K562 (cell line): Measurements from ENCODE around the gene CLDND1. TPM values are rescaled to one million over a fixed set of nuclear protein-coding genes. Genes with fewer than 3 reads are reported as not detected.

ENCODE experiments used
- ATAC-seq: fragments of 200-7000 bp; cut with Tn5 transposase; 3 replicates; pipeline ENCODE4 v1.9.1; 2020; ENCODE audit warnings: moderate library complexity
- BruUV-seq: library from RNA; stranded (reverse); fragments of 400-500 nt; replicated peaks from 2 replicates; lab custom pipeline; 2021; lab: Mats Ljungman, UMichigan
- CTCF ChIA-PET: fragments of 300-600 bp; formaldehyde crosslinking; extraction: SDS; loops from one replicate; lab custom pipeline; 2021; ENCODE audit warnings: low intra/inter-chr PET ratio; lab: Yijun Ruan, JAX
- POLR2A ChIA-PET: fragments of 300-600, 350-650 bp; sonication (Branson Sonifier 250); formaldehyde crosslinking; extraction: SDS; loops from one replicate; lab custom pipeline; 2021; ENCODE audit warnings: antibody characterized with exemption, inconsistent platforms; lab: Yijun Ruan, JAX
- DNase-seq, 4 experiments: peaks; one replicate each; pipeline versions ENCODE4 v3.0.0 to v3.0.0-alpha.2; 2011 to 2018; ENCODE audit warnings: low spot score in 3 of 4, mixed read lengths in 3 of 4; ENCODE audit errors: extremely low read depth in 1 of 4
- FAIRE-seq: peaks from 2 replicates; lab custom pipeline; 2011; peaks lifted over from hg19 to GRCh38; lab: Jason Lieb, UNC
- H2AFZ ChIP-seq: 2 replicates; pipeline ENCODE4 v1.6.0; 2011; ENCODE audit warnings: low read depth, low read length, control low read depth, inconsistent platforms
- H3K27ac ChIP-seq: fragments of 200-600 bp; 3 replicates; pipeline ENCODE4 v1.8.0; 2011; ENCODE audit warnings: low read depth, mild to moderate bottlenecking, control low read depth, inconsistent platforms, low read length, moderate library complexity, mixed read lengths; ENCODE audit errors: extremely low read depth
- H3K27me3 ChIP-seq, 2 experiments: fragments of 300-600 bp in 1 of 2; 2 replicates in 1 of 2; 3 replicates in 1 of 2; pipeline versions ENCODE4 v1.6.0 to v1.8.0; 2011; ENCODE audit warnings: inconsistent platforms in 2 of 2, low read length in 2 of 2, mild to moderate bottlenecking in 1 of 2, mixed read lengths in 1 of 2, moderate library complexity in 1 of 2; ENCODE audit not compliant: control insufficient read depth in 2 of 2, insufficient read depth in 2 of 2
- H3K36me3 ChIP-seq: fragments of 300-600 bp; 3 replicates; pipeline ENCODE4 v1.8.0; 2011; ENCODE audit warnings: mild to moderate bottlenecking, low read length, inconsistent platforms; ENCODE audit not compliant: control insufficient read depth, insufficient read depth
- H3K4me1 ChIP-seq, 2 experiments: fragments of 200-600 bp in 1 of 2; replicated peaks in 1 of 2; 2 replicates in 1 of 2; 3 replicates in 1 of 2; pipeline versions ENCODE4 v1.5.1 to v1.8.0; 2011; ENCODE audit warnings: inconsistent platforms in 2 of 2, low read length in 2 of 2, mild to moderate bottlenecking in 1 of 2, mixed read lengths in 1 of 2, moderate library complexity in 1 of 2; ENCODE audit not compliant: control insufficient read depth in 2 of 2, insufficient read depth in 2 of 2
- H3K4me2 ChIP-seq: 2 replicates; pipeline ENCODE4 v1.6.1; 2011; ENCODE audit warnings: low read length, control low read depth, inconsistent platforms, mixed read lengths; ENCODE audit not compliant: insufficient read depth
- H3K4me3 ChIP-seq: fragments of 200-600 bp; sonication (generic), shearing (Covaris generic); 2 replicates; pipeline ENCODE4 v1.5.1; 2016; ENCODE audit warnings: control low read depth, inconsistent platforms
- H3K79me2 ChIP-seq: fragments of 200-600 bp; 3 replicates; pipeline ENCODE4 v1.8.0; 2011; ENCODE audit warnings: low read length, inconsistent platforms; ENCODE audit not compliant: control insufficient read depth, insufficient read depth
- H3K9ac ChIP-seq, 2 experiments: 2 replicates each; pipeline versions ENCODE4 v1.6.0 to v1.6.1; 2011; ENCODE audit warnings: low read depth in 2 of 2, low read length in 2 of 2, control low read depth in 1 of 2, inconsistent platforms in 1 of 2, mild to moderate bottlenecking in 1 of 2, mixed read lengths in 1 of 2; ENCODE audit not compliant: insufficient read depth in 1 of 2
- H3K9me1 ChIP-seq: one replicate; pipeline ENCODE4 v1.6.0; 2011; ENCODE audit warnings: inconsistent platforms, mild to moderate bottlenecking, low read length, moderate library complexity; ENCODE audit not compliant: control insufficient read depth, insufficient read depth
- H3K9me3 ChIP-seq: replicated peaks from 2 replicates; pipeline ENCODE4 v1.5.1; 2011; ENCODE audit warnings: low read depth, low read length, inconsistent platforms; ENCODE audit not compliant: control insufficient read depth, insufficient read depth
- H4K20me1 ChIP-seq: replicated peaks from 2 replicates; pipeline ENCODE4 v1.6.1; 2011; ENCODE audit warnings: low read length, inconsistent platforms, mixed read lengths; ENCODE audit not compliant: control insufficient read depth, insufficient read depth
- DIDO1 ChIP-seq: fragments of 450-650 bp; IDR thresholded peaks from 2 replicates; pipeline ENCODE4 v1.6.1; 2016; ENCODE audit warnings: low read depth, missing biosample characterization, missing genetic modification characterization
- GATAD2A ChIP-seq: fragments of 450-650 bp; IDR thresholded peaks from 2 replicates; pipeline ENCODE4 v1.6.1; 2017
- NFE2L1 ChIP-seq: fragments of 450-650 bp; IDR thresholded peaks from 2 replicates; pipeline ENCODE4 v1.6.1; 2016; ENCODE audit warnings: missing genetic modification characterization, low read depth, mild to moderate bottlenecking, missing compliant biosample characterization, moderate library complexity, borderline replicate concordance
- RHOXF2B ChIP-seq: fragments of 250-450 bp; sonication (Bioruptor Pico); conservative IDR thresholded peaks from 2 replicates; pipeline ENCODE4 v1.5.1; 2021
- SP1 ChIP-seq: sonication (generic); formaldehyde crosslinking; IDR thresholded peaks from 2 replicates; pipeline ENCODE4 v1.8.1; 2022; ENCODE audit warnings: mild to moderate bottlenecking, missing genetic modification reagents
- TCF3 ChIP-seq: sonication (generic); formaldehyde crosslinking; IDR thresholded peaks from 2 replicates; pipeline ENCODE4 v1.4.0; 2020; ENCODE audit warnings: mild to moderate bottlenecking, missing genetic modification reagents
- WGBS: fragments of 100-300 bp; shearing (Covaris generic); methylation state at CpG from one replicate; pipeline ENCODE4 v1.1.6; 2016; ENCODE audit warnings: low coverage, mixed read lengths; ENCODE audit not compliant: insufficient coverage; ENCODE audit errors: missing lambda C conversion rate; 5-methylcytosine and 5-hydroxymethylcytosine counted together
- in situ Hi-C: fragments of 300-500 bp; cut with MboI; formaldehyde crosslinking; loops from 4 replicates; pipeline ENCODE4 v1.15.0; 2018; ENCODE audit warnings: inconsistent platforms, mixed read lengths
- intact Hi-C: fragments of 100-400 bp; cut with micrococcal nuclease; formaldehyde crosslinking; loops from 2 replicates; pipeline ENCODE4 v1.14.2; 2022
- polyA plus RNA-seq, 8 experiments: library from polyadenylated mRNA; depleted of rRNA in 4 of 8; stranded (reverse) in 5 of 8; unstranded in 3 of 8; fragments of >200 nt; fragmentation: Nextera tagmentation in 2 of 8; fragmentation: Illumina TruSeq in 1 of 8; extraction: Ambion mirVana in 2 of 8; extraction: Trizol in 1 of 8; gene quantifications; 2 replicates each; pipeline versions ENCODE4 v1.2.1 to v1.2.3, GENCODE V29; 2011 to 2014; ENCODE audit warnings: inconsistent platforms in 1 of 8, missing spikeins in 1 of 8
- total RNA-seq, 7 experiments: library from RNA; depleted of rRNA in 6 of 7; stranded (reverse); fragments of >200 nt in 6 of 7; fragmentation: Illumina TruSeq in 2 of 7; extraction: Trizol in 2 of 7; gene quantifications; 2 replicates each; pipeline versions ENCODE4 v1.2.1 to v1.2.3, GENCODE V29; 2011 to 2021; ENCODE audit warnings: low replicate concordance in 1 of 7
- TF ChIP-seq, protein P1 (sequence below): sonication (generic); formaldehyde crosslinking; IDR thresholded peaks from 2 replicates; pipeline ENCODE4 v1.8.0; 2022; ENCODE audit warnings: mild to moderate bottlenecking, missing genetic modification reagents
- TF ChIP-seq, protein P2 (sequence below): fragments of 450-650 bp; IDR thresholded peaks from 2 replicates; pipeline ENCODE4 v1.6.1; 2017; ENCODE audit warnings: antibody characterized with exemption
- TF ChIP-seq, protein P3 (sequence below), 2 experiments: fragments of 450-650 bp; IDR thresholded peaks; 2 replicates each; pipeline ENCODE4 v1.6.1; 2016; ENCODE audit warnings: mild to moderate bottlenecking in 2 of 2, borderline replicate concordance in 1 of 2, low read depth in 1 of 2, moderate library complexity in 1 of 2

Gene CLDND1
- total and polyA plus RNA-seq, 9 of the 15 experiments (the other 6 are each of a cell fraction or from before 2014, with no cell fraction given), result 29.2 to 141 (median 60.7) TPM

DNA sequence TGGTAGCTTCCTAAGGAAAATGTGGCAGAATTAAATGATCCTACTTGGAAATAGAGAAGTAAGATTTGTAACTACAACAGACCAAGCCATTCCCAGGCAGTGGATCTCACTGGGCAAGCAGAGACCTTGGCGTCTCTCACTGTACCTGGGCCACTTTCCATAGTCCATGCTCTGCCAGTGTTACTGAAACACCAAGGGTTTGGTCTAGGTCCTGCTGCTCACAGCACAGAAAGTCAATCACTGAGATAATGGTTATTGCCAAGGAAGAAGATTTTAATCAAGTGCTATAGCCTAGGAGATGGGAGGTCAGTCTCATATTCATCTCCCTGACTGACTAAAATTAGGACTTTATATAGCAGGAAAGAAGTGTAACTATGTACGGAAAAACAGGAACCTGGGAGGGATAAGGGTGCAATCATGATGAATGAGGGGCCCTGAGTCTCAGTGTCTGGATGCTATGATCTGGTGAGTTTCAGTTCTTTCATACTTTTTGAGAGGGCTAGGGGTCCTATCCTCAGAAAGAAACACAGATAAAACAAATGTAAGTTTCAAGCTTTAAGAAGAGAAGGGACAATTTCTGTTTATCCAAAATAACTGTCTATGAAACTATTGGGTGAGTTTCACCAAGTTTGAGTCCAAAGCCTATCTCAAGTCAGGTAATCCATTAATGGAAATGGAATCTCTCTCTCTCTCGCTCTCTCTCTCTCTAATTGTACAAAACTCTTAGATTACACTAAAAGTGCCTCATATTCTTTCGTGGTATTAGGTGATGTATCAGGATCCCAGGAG, 29.7 kb upstream of the CLDND1 start:
- CTCF ChIA-PET, result no interaction called here
- intact Hi-C loops (no loop called here), in situ Hi-C loops (no loop called here)
- Histone ChIP-seq H3K9me3 (no peaks in the 10 kb centered on the region), H2AFZ (peak overlapping the region; percentile 79), H3K36me3 (no peaks in the 10 kb centered on the region; the same call in 2 of the 3 replicates), H3K27me3 (no peaks in the 10 kb centered on the region), H3K27ac (peak overlapping the region; percentile 54; the same call in 2 of the 3 replicates), H3K79me2 (no peaks in the 10 kb centered on the region), H4K20me1 (no peaks in the 10 kb centered on the region), H3K4me2 (peak overlapping the region; percentile 7; the same call in 1 of the 2 replicates), H3K9ac (0 out of 4 replicates have a peak overlapping the region, but pooled peaks of 1 of the 2 experiments have one; percentile 24), H3K9me1 (no peaks in the 10 kb centered on the region), H3K4me3 (no peak overlapping the region), H3K4me1 (peaks cover 4 to 37% of the 10 kb centered on the region in 2 experiments)
- no peak for DNase-seq
- POLR2A ChIA-PET, result no interaction called here
- 45% methylated on average over 4 of the region's 4 CpGs for WGBS
- BruUV-seq, result no TSS peak
- FAIRE-seq, result peak; percentile 61
- ATAC-seq, result peak; percentile 46
- no peak for TF ChIP-seq RHOXF2B (CRISPR knock-in tag)
- TF ChIP-seq, protein P1, sequence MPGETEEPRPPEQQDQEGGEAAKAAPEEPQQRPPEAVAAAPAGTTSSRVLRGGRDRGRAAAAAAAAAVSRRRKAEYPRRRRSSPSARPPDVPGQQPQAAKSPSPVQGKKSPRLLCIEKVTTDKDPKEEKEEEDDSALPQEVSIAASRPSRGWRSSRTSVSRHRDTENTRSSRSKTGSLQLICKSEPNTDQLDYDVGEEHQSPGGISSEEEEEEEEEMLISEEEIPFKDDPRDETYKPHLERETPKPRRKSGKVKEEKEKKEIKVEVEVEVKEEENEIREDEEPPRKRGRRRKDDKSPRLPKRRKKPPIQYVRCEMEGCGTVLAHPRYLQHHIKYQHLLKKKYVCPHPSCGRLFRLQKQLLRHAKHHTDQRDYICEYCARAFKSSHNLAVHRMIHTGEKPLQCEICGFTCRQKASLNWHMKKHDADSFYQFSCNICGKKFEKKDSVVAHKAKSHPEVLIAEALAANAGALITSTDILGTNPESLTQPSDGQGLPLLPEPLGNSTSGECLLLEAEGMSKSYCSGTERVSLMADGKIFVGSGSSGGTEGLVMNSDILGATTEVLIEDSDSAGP (CRISPR knock-in tag), result no peak
- TF ChIP-seq, protein P2, sequence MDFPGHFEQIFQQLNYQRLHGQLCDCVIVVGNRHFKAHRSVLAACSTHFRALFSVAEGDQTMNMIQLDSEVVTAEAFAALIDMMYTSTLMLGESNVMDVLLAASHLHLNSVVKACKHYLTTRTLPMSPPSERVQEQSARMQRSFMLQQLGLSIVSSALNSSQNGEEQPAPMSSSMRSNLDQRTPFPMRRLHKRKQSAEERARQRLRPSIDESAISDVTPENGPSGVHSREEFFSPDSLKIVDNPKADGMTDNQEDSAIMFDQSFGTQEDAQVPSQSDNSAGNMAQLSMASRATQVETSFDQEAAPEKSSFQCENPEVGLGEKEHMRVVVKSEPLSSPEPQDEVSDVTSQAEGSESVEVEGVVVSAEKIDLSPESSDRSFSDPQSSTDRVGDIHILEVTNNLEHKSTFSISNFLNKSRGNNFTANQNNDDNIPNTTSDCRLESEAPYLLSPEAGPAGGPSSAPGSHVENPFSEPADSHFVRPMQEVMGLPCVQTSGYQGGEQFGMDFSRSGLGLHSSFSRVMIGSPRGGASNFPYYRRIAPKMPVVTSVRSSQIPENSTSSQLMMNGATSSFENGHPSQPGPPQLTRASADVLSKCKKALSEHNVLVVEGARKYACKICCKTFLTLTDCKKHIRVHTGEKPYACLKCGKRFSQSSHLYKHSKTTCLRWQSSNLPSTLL, result no peak
- TF ChIP-seq GATAD2A, result no peak
- TF ChIP-seq NFE2L1 (tag), result no peak
- no peak for TF ChIP-seq TCF3 (CRISPR knock-in tag)
- TF ChIP-seq, protein P3, sequence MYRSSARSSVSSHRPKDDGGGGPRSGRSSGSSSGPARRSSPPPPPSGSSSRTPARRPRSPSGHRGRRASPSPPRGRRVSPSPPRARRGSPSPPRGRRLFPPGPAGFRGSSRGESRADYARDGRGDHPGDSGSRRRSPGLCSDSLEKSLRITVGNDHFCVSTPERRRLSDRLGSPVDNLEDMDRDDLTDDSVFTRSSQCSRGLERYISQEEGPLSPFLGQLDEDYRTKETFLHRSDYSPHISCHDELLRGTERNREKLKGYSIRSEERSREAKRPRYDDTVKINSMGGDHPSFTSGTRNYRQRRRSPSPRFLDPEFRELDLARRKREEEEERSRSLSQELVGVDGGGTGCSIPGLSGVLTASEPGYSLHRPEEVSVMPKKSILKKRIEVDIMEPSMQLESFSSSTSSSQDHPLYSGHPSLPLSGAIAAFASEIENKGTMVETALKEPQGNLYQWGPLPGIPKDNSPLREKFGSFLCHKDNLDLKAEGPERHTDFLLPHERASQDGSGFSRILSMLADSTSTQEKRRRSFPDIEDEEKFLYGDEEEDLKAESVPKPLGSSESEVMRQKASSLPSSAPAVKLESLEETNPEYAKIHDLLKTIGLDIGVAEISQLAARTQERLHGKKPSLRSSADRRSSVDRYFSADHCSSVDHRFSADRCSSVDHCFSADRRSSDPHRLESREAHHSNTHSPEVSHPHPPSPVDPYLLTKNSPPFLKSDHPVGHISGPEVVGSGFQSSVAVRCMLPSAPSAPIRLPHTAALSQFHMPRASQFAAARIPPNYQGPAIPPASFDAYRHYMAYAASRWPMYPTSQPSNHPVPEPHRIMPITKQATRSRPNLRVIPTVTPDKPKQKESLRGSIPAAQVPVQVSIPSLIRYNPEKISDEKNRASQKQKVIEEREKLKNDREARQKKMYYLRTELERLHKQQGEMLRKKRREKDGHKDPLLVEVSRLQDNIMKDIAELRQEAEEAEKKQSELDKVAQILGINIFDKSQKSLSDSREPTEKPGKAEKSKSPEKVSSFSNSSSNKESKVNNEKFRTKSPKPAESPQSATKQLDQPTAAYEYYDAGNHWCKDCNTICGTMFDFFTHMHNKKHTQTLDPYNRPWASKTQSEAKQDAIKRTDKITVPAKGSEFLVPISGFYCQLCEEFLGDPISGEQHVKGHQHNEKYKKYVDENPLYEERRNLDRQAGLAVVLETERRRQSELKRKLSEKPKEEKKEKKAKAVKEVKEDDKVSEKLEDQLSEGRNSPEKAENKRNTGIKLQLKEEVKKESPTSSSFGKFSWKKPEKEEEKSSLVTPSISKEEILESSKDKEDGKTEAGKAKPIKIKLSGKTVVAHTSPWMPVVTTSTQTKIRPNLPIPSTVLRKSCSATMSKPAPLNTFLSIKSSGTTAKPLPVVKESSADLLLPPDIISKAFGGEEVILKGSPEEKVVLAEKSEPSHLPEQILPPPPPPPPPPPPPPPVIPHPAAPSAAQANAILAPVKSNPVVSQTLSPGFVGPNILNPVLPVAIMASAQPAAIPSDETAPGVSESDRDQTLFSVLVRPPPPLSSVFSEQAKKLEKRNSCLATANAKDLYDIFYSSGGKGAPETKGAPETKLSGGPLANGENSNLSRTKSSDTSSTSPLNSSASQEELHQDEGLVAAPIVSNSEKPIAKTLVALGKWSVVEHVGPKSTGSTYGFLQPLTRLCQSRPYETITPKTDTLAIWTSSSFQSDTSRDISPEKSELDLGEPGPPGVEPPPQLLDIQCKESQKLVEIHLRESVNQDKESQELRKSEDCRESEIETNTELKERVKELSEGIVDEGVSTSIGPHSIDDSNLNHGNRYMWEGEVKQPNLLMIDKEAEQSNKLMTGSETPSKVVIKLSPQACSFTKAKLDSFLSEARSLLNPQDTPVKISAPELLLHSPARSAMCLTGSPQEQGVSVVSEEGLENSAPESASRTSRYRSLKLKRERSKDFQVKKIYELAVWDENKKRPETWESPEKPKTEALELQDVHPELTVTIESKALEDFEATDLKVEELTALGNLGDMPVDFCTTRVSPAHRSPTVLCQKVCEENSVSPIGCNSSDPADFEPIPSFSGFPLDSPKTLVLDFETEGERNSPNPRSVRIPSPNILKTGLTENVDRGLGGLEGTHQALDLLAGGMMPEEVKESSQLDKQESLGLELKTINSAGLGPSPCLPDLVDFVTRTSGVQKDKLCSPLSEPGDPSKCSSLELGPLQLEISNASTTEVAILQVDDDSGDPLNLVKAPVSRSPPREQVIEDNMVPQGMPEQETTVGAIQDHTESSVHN (IDR thresholded peaks at IDR 0.05; ENCODE audit: borderline replicate concordance in 1 of 2, low read depth in 1 of 2), result no peak
- TF ChIP-seq DIDO1 (tag), result no peak
- no peak for TF ChIP-seq SP1 (CRISPR knock-in tag)
